Upper lobe of left lung (tissue), 6 donors: ENCODE data around the gene CDK5RAP2. TPM values are rescaled to one million over a fixed set of nuclear protein-coding genes. Genes with fewer than 3 reads are reported as not detected.
A peak's percentile ranks its signal among the peaks of the same experiment; 100 is the strongest.

Source experiments
- ATAC-seq, 2 donors: fragments of 200-7000 bp; cut with Tn5 transposase; one replicate each; pipeline ENCODE4 v1.9.1; 2022; ENCODE audit warnings: mild to moderate bottlenecking in 2 of 2, moderate library complexity in 2 of 2; ENCODE audit not compliant: low FRiP score in 2 of 2
- DNase-seq, 2 donors: peaks; one replicate each; pipeline ENCODE4 v3.0.0-alpha.2; 2019 to 2020
- H3K27ac ChIP-seq, 4 donors: fragments of 200-600 bp; sonication (generic); one replicate each; pipeline ENCODE4 v1.5.1; 2016 to 2019
- H3K27me3 ChIP-seq, 4 donors: fragments of 200-600 bp; sonication (generic); one replicate each; pipeline ENCODE4 v1.5.1; 2017 to 2019
- H3K36me3 ChIP-seq, 4 donors: fragments of 200-600 bp; sonication (generic); one replicate each; pipeline ENCODE4 v1.5.1; 2016 to 2019
- H3K4me1 ChIP-seq, 4 donors: fragments of 200-600 bp; sonication (generic); one replicate each; pipeline ENCODE4 v1.5.1; 2018 to 2019
- H3K4me3 ChIP-seq, 4 donors: fragments of 200-600 bp; sonication (generic); one replicate each; pipeline ENCODE4 v1.5.1; 2017 to 2019; ENCODE audit warnings: mild to moderate bottlenecking in 2 of 4, moderate library complexity in 1 of 4
- H3K9me3 ChIP-seq, 4 donors: fragments of 200-600 bp; sonication (generic); one replicate each; pipeline ENCODE4 v1.5.1; 2018 to 2019
- CTCF ChIP-seq, 6 experiments: fragments of 450-650 bp in 4 of 6; fragments of 200-600 bp in 2 of 6; sonication (generic) in 2 of 6; IDR thresholded peaks; one replicate each; pipeline ENCODE4 v1.5.1; 2016 to 2019; ENCODE audit warnings: antibody characterized with exemption in 6 of 6
- EP300 ChIP-seq, 4 donors: sonication (generic); formaldehyde crosslinking; IDR thresholded peaks; one replicate each; pipeline ENCODE4 v1.5.1; 2017; ENCODE audit warnings: antibody characterized with exemption in 4 of 4, control low read depth in 2 of 4
- POLR2A ChIP-seq, 4 donors: fragments of 450-650 bp; IDR thresholded peaks; one replicate each; pipeline ENCODE4 v1.5.1; 2016 to 2017; ENCODE audit warnings: antibody characterized with exemption in 4 of 4, mild to moderate bottlenecking in 2 of 4
- POLR2AphosphoS5 ChIP-seq, 2 donors: sonication (generic); formaldehyde crosslinking; IDR thresholded peaks; one replicate each; pipeline ENCODE4 v1.5.1; 2017; ENCODE audit warnings: antibody characterized with exemption in 2 of 2
- WGBS, 2 donors: methylation state at CpG; one replicate each; pipeline ENCODE4 v1.1.5; 2017 to 2018; 5-methylcytosine and 5-hydroxymethylcytosine counted together
- total RNA-seq, 6 donors: library from RNA; depleted of rRNA in 4 of 6; stranded (reverse); fragments of >200 nt in 4 of 6; gene quantifications; one replicate each; pipeline versions ENCODE4 v1.1.0 to v1.2.1, GENCODE V29; 2016 to 2021
- donor health status: DM: no; HTN: no; CAD: no; lungs with moderate emphysema.
- donor health status: DM: no; HTN: yes; CAD: no; lungs with severe emphysema.

Gene CDK5RAP2
- total RNA-seq, 6 donors from 2014 or later: 41.7 to 137 (median 51.6) TPM

GRCh38 chr9:120456218-120456617 is 123.7 kb downstream of the CDK5RAP2 start:
- no peak for DNase-seq
- WGBS, 2 donors: 93 to 95% methylated on average over 3 of the region's 3 CpGs
- H3K4me3 ChIP-seq: no peak overlapping the region
- H3K27ac ChIP-seq: no peak overlapping the region
- ATAC-seq: no peak
- H3K9me3 ChIP-seq: no peaks in the 10 kb centered on the region
- H3K36me3 ChIP-seq: peaks cover 2 to 69% (median 22%) of the 10 kb centered on the region in 4 donors
- H3K4me1 ChIP-seq: no peaks in the 10 kb centered on the region
- no peaks in the 10 kb centered on the region for H3K27me3 ChIP-seq
- TF ChIP-seq POLR2A (IDR thresholded peaks at IDR 0.05) (no peak), POLR2AphosphoS5 (IDR thresholded peaks at IDR 0.05) (no peak), EP300 (IDR thresholded peaks at IDR 0.05) (no peak), CTCF (IDR thresholded peaks at IDR 0.05) (no peak)

GRCh38 chr9:120454467-120454866 is 125.5 kb downstream of the CDK5RAP2 start:
- H3K36me3 ChIP-seq: peaks cover 2 to 59% (median 23%) of the 10 kb centered on the region in 4 donors
- no peak overlapping the region for H3K27ac ChIP-seq

GRCh38 chr9:120453792-120454191 is 126.2 kb downstream of the CDK5RAP2 start:
- no peak overlapping the region for H3K27ac ChIP-seq
- TF ChIP-seq CTCF (IDR thresholded peaks at IDR 0.05) (no peak), POLR2A (IDR thresholded peaks at IDR 0.05) (no peak), EP300 (IDR thresholded peaks at IDR 0.05) (no peak), POLR2AphosphoS5 (IDR thresholded peaks at IDR 0.05) (no peak)

More at GRCh38 chr9:120454467-120454866, 125.5 kb downstream of the CDK5RAP2 start:
- DNase-seq: no peak
- Histone ChIP-seq H3K4me3 (no peak overlapping the region), H3K27me3 (no peaks in the 10 kb centered on the region), H3K9me3 (no peaks in the 10 kb centered on the region), H3K4me1 (no peaks in the 10 kb centered on the region)
- TF ChIP-seq CTCF (IDR thresholded peaks at IDR 0.05) (no peak), EP300 (IDR thresholded peaks at IDR 0.05) (no peak), POLR2A (IDR thresholded peaks at IDR 0.05) (no peak), POLR2AphosphoS5 (IDR thresholded peaks at IDR 0.05) (no peak)
- 75 to 90% methylated on average over 3 of the region's 3 CpGs for WGBS, 2 donors
- peak in 1 of 2 donors; percentile 59 for ATAC-seq

GRCh38 chr9:120452631-120453030 is 127.3 kb downstream of the CDK5RAP2 start:
- Histone ChIP-seq H3K36me3 (peaks cover 2 to 46% (median 14%) of the 10 kb centered on the region in 4 donors), H3K4me1 (no peaks in the 10 kb centered on the region), H3K27ac (no peak overlapping the region), H3K4me3 (no peak overlapping the region), H3K9me3 (no peaks in the 10 kb centered on the region), H3K27me3 (no peaks in the 10 kb centered on the region)
- 61 to 79% methylated on average over 3 of the region's 3 CpGs for WGBS, 2 donors
- DNase-seq (no peak), ATAC-seq (no peak)
- TF ChIP-seq POLR2A (IDR thresholded peaks at IDR 0.05) (no peak), EP300 (IDR thresholded peaks at IDR 0.05) (no peak)

More at GRCh38 chr9:120453792-120454191, 126.2 kb downstream of the CDK5RAP2 start:
- ATAC-seq: no peak
- H3K4me3 ChIP-seq: no peak overlapping the region
- DNase-seq: no peak
- H3K27me3 ChIP-seq: no peaks in the 10 kb centered on the region
- no peaks in the 10 kb centered on the region for H3K4me1 ChIP-seq
- no peaks in the 10 kb centered on the region for H3K9me3 ChIP-seq
- 94 to 96% methylated on average over 4 of the region's 4 CpGs for WGBS, 2 donors
- H3K36me3 ChIP-seq: peaks cover 2 to 56% (median 23%) of the 10 kb centered on the region in 4 donors

GRCh38 chr9:120450916-120451315 is 129.1 kb downstream of the CDK5RAP2 start:
- Histone ChIP-seq H3K9me3 (no peaks in the 10 kb centered on the region), H3K4me1 (peaks cover 4 to 12% (median 7%) of the 10 kb centered on the region in 4 donors), H3K27ac (no peak overlapping the region), H3K36me3 (peaks cover 0 to 38% (median 10%) of the 10 kb centered on the region in 4 donors), H3K4me3 (no peak overlapping the region), H3K27me3 (no peaks in the 10 kb centered on the region)
- no peak for TF ChIP-seq POLR2A (IDR thresholded peaks at IDR 0.05)
- TF ChIP-seq CTCF (IDR thresholded peaks at IDR 0.05): no peak
- TF ChIP-seq POLR2AphosphoS5 (IDR thresholded peaks at IDR 0.05): no peak
- TF ChIP-seq EP300 (IDR thresholded peaks at IDR 0.05): no peak
- DNase-seq: no peak
- WGBS, 2 donors: 83 to 92% methylated on average over 3 of the region's 3 CpGs
- no peak for ATAC-seq
